ENCODE results near the gene RBM28. TPM values are rescaled to one million over a fixed set of nuclear protein-coding genes. Genes with fewer than 3 reads are reported as not detected.

RBM28 gene
- total RNA-seq, 4 donors from 2014 or later: 27.5 to 70.8 (median 44.6) TPM

DNA sequence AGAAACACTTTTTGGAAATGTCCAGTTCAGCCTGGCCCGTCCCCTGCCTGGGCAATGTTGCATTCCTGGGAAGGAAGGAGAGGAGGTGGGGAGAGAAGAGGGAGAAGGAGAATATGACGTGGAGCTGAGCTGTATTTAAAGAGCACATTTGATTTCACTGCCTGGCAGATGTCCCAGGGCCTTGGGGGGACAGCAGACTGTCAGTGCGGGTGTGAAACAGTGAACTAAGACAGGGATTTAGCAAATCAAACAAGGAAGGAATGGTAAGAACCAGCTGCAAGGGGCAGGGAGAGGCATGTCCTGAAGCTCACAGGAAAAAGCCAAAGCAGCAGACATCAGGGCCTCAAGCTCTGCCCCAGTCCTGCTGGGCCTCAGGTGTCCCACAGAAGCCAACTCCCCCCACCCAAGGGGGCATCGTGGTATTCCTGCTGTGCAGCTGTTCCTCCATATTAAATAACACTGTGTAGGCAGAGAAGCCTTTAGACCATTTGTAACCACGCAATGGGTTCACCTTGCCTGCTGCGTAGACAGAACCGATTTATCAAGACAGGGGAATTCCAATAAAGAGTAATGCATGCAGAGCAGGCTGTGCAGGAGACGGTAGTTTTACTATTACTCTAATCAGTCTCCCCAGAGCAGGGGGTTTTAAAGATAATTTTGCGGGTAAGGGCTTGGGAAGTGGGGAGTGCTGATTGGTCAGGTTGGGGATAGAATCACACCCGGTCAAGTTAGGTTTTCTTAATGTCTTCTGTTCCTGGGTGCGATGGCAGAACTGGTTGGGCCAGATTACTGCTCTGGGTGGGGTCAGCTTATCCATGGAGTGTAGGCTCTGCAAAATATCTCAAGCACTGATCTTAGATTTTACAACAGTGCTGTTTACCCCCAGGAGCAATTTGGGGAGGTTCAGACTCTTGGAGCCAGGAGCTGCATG lies 84.3 kb downstream of the RBM28 start:
- TF ChIP-seq, protein P1, sequence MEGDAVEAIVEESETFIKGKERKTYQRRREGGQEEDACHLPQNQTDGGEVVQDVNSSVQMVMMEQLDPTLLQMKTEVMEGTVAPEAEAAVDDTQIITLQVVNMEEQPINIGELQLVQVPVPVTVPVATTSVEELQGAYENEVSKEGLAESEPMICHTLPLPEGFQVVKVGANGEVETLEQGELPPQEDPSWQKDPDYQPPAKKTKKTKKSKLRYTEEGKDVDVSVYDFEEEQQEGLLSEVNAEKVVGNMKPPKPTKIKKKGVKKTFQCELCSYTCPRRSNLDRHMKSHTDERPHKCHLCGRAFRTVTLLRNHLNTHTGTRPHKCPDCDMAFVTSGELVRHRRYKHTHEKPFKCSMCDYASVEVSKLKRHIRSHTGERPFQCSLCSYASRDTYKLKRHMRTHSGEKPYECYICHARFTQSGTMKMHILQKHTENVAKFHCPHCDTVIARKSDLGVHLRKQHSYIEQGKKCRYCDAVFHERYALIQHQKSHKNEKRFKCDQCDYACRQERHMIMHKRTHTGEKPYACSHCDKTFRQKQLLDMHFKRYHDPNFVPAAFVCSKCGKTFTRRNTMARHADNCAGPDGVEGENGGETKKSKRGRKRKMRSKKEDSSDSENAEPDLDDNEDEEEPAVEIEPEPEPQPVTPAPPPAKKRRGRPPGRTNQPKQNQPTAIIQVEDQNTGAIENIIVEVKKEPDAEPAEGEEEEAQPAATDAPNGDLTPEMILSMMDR (IDR thresholded peaks at IDR 0.05; ENCODE audit: low read depth): no peak

DNA sequence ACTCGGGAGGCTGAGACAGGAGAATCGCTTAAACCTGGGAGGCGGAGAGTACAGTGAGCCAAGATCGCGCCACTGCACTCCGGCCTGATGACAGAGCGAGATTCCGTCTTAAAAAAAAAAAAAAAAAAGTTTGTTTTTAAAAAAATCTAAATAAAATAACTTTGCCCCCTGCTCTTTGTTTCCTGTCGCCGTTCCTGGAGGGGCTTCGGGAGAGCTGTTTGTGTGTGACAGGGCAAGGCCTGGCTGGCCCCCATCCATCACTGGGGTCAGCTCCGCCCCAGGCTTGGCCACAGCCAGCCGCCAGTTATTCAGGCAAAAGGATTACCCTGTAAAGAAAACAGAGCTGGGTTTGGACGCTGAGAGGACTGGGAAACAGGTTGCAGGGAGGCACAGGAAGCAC lies 86.2 kb downstream of the RBM28 start:
- TF ChIP-seq, protein P1 (IDR thresholded peaks at IDR 0.05; ENCODE audit: low read depth): no peak

DNA sequence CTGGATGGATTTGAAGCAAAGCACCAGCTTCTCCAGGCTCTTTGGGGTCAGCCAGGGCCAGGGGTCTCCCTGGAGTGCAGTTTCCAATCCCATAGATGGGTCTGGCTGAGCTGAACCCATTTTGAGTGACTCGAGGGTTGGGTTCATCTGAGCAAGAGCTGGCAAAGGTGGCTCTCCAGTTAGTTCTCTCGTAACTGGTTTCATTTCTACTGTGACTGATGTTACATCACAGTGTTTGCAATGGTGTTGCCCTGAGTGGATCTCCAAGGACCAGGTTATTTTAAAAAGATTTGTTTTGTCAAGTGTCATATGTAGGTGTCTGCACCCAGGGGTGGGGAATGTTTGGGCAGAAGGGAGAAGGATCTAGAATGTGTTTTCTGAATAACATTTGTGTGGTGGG lies 88.4 kb downstream of the RBM28 start:
- TF ChIP-seq, protein P1 (IDR thresholded peaks at IDR 0.05; ENCODE audit: low read depth): no peak

DNA sequence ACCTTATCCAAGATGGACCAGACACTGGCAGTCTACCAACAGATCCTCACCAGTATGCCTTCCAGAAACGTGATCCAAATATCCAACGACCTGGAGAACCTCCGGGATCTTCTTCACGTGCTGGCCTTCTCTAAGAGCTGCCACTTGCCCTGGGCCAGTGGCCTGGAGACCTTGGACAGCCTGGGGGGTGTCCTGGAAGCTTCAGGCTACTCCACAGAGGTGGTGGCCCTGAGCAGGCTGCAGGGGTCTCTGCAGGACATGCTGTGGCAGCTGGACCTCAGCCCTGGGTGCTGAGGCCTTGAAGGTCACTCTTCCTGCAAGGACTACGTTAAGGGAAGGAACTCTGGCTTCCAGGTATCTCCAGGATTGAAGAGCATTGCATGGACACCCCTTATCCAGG lies 89.2 kb downstream of the RBM28 start:
- TF ChIP-seq, protein P1 (IDR thresholded peaks at IDR 0.05; ENCODE audit: low read depth): no peak

DNA sequence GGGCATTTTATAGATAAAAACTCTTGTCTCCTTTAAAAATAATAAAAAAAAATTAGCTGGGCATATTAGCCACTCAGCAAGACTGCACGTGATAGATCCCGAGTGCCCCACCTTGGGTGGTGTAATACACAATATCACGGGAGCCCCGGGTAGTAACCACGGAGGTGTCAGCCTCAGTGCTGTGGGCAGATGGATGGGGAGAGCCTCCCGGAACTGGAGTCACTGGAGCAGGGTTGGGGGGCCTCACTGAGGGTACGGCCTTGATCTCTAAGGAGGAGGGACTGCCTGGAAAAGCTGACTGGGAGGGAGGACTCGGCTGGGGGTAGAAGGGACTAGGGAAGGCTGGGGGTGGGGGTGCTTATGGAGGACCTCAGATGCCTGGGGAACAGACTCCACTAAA lies 90.0 kb downstream of the RBM28 start:
- TF ChIP-seq, protein P1 (IDR thresholded peaks at IDR 0.05; ENCODE audit: low read depth): no peak

DNA sequence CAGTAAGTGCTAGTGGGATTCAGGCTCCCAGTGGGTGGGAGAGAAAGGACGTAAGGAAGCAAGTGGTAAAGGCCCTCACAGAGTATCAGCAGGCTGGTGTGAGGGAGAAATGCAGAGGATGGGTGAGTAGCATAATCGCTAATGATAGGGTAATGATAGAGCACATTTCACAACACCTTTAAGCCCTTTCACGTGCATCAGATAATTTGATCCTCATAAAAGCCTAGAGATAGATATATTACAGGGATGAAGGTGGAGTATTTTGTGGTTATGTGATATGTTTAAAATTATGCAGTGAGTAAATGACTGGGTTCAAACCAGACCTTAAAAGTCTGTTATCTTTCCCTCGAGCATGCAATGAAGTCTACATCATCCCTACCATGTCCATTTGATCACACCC lies 92.4 kb downstream of the RBM28 start:
- TF ChIP-seq, protein P1 (IDR thresholded peaks at IDR 0.05; ENCODE audit: low read depth): no peak

Small RNA genes lying within 50 kb of the gene (small RNA-seq; reads per million reads assigned to genes)
- gene RNU7-27P: not detected

Other genes with a start within 250 kb of the RBM28 start
- gene LEP, start 102.6 kb downstream of the RBM28 start, total RNA-seq: 1,000 to 10,000 TPM in 1 of 4 donors, 100 to 1,000 TPM in 3; 206 to 1,039 (median 584) TPM
- 10 to 100 TPM in 1 of 4 donors, 1 to 10 TPM in 2, under 1 TPM in 1; 0.65 to 24.7 (median 2.9) TPM for gene PRRT4, start 17.8 kb upstream of the RBM28 start, total RNA-seq
- 10 to 100 TPM; 67.6 to 94.2 (median 71.7) TPM for gene IMPDH1, start 66.1 kb upstream of the RBM28 start, total RNA-seq
- gene HILPDA, start 112.0 kb upstream of the RBM28 start, total RNA-seq: 100 to 1,000 TPM in 1 of 4 donors, 10 to 100 TPM in 3; 20.7 to 116 (median 74.1) TPM
- gene METTL2B, start 132.8 kb upstream of the RBM28 start, total RNA-seq: 10 to 100 TPM; 19.8 to 26.2 (median 22.0) TPM

All from subcutaneous adipose tissue (tissue), 4 donors.